PC-9 (cell line): Measurements from ENCODE around the gene SVOPL. TPM values are rescaled to one million over a fixed set of nuclear protein-coding genes. Genes with fewer than 3 reads are reported as not detected.

Experiments
- BruUV-seq: library from RNA; stranded (reverse); fragments of 400-500 nt; replicated peaks from 2 replicates; lab custom pipeline; 2021; lab: Mats Ljungman, UMichigan
- CTCF ChIA-PET: fragments of 300-600 bp; sonication (Branson Sonifier 250); formaldehyde crosslinking; loops from one replicate; lab custom pipeline; 2022; ENCODE audit warnings: antibody characterized with exemption; lab: Charles Lee
- POLR2A ChIA-PET: fragments of 300-600 bp; sonication (Branson Sonifier 250); formaldehyde crosslinking; loops from one replicate; lab custom pipeline; 2022; ENCODE audit warnings: antibody characterized with exemption; ENCODE audit not compliant: unreplicated experiment; lab: Charles Lee
- DNase-seq, 2 experiments: peaks; one replicate each; pipeline versions ENCODE4 v3.0.0 to v3.0.0-alpha.2; 2015 to 2022; ENCODE audit warnings: mixed read lengths in 1 of 2
- H2AFZ ChIP-seq: fragments of 200-600 bp; sonication (generic); 2 replicates; pipeline ENCODE4 v1.8.1; 2017; ENCODE audit warnings: antibody characterized with exemption
- H3F3A ChIP-seq: fragments of 200-600 bp; sonication (generic); 2 replicates; pipeline ENCODE4 v1.8.1; 2017; ENCODE audit warnings: antibody characterized with exemption, mild to moderate bottlenecking, low read depth; ENCODE audit not compliant: insufficient read depth
- H3K27ac ChIP-seq: fragments of 200-600 bp; sonication (generic); 2 replicates; pipeline ENCODE4 v1.6.1; 2016; ENCODE audit warnings: mixed run types
- H3K27me3 ChIP-seq: fragments of 200-600 bp; sonication (generic); 2 replicates; pipeline ENCODE4 v1.6.1; 2016; ENCODE audit warnings: low read depth, mixed run types; ENCODE audit not compliant: insufficient read depth
- H3K36me3 ChIP-seq: fragments of 200-600 bp; sonication (generic); 2 replicates; pipeline ENCODE4 v1.6.1; 2016; ENCODE audit warnings: low read depth, mixed run types
- H3K4me1 ChIP-seq: fragments of 200-600 bp; sonication (generic); replicated peaks from 2 replicates; pipeline ENCODE4 v1.6.1; 2016; ENCODE audit warnings: mixed run types; ENCODE audit not compliant: insufficient read depth
- H3K4me2 ChIP-seq: fragments of 200-600 bp; sonication (generic); 2 replicates; pipeline ENCODE4 v1.6.1; 2017; ENCODE audit warnings: mixed run types
- H3K4me3 ChIP-seq: fragments of 200-600 bp; sonication (generic); 2 replicates; pipeline ENCODE4 v1.6.1; 2016; ENCODE audit warnings: mixed run types
- H3K79me2 ChIP-seq: fragments of 200-600 bp; sonication (generic); 2 replicates; pipeline ENCODE4 v1.6.1; 2017; ENCODE audit warnings: low read depth, mixed run types
- H3K9me2 ChIP-seq: fragments of 200-600 bp; sonication (generic); 2 replicates; pipeline ENCODE4 v1.8.1; 2017; ENCODE audit warnings: mild to moderate bottlenecking; ENCODE audit not compliant: insufficient read depth
- H3K9me3 ChIP-seq: fragments of 200-600 bp; sonication (generic); 2 replicates; pipeline ENCODE4 v1.8.1; 2016; ENCODE audit warnings: low read depth; ENCODE audit not compliant: insufficient read depth
- H4K20me1 ChIP-seq: fragments of 200-600 bp; sonication (generic); 2 replicates; pipeline ENCODE4 v1.8.1; 2017; ENCODE audit not compliant: insufficient read depth
- EZH2 ChIP-seq: fragments of 200-600 bp; sonication (generic); IDR thresholded peaks from 2 replicates; pipeline ENCODE4 v1.8.0; 2017; ENCODE audit warnings: antibody characterized with exemption, low read depth
- intact Hi-C: fragments of 100-400 bp; cut with micrococcal nuclease; formaldehyde crosslinking; loops from one replicate; pipeline ENCODE4 v1.10.0; 2022; ENCODE audit not compliant: unreplicated experiment
- total RNA-seq: library from RNA; stranded (reverse); gene quantifications from 2 replicates; pipeline ENCODE4 v1.2.3, GENCODE V29; 2021
- TF ChIP-seq, protein P1 (sequence below): fragments of 200-600 bp; sonication (generic); conservative IDR thresholded peaks from 2 replicates; pipeline ENCODE4 v1.6.1; 2017; ENCODE audit warnings: mixed run types, antibody characterized with exemption, mild to moderate bottlenecking, moderate library complexity

Gene SVOPL
- total RNA-seq, 1 experiment from 2014 or later: 0.70 TPM

DNA sequence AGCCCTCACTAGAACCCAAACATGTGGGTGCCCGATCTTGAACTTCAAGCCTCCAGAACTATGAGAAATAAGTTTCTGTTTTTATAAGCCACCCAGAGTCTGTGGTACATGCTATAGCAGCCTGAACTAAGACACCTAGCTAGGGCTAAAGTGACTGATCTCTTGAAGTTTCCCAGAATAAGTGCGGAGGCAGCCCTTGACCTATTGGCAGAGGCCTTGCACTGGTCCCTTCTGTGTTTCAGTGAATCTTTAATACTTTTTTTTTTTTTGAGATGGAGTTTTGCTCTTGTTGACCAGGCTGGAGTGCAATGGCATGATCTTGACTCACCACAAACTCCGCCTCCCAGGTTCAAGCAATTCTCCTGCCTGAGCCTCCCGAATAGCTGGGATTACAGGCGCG is 85.1 kb downstream of the SVOPL start:
- DNase-seq: peak in 1 of 2 experiments; percentile 11
- no peaks in the 10 kb centered on the region for H3K27me3 ChIP-seq
- intact Hi-C loops: no loop called here
- no TSS peak for BruUV-seq
- H3K36me3 ChIP-seq: no peaks in the 10 kb centered on the region
- TF ChIP-seq, protein P1, sequence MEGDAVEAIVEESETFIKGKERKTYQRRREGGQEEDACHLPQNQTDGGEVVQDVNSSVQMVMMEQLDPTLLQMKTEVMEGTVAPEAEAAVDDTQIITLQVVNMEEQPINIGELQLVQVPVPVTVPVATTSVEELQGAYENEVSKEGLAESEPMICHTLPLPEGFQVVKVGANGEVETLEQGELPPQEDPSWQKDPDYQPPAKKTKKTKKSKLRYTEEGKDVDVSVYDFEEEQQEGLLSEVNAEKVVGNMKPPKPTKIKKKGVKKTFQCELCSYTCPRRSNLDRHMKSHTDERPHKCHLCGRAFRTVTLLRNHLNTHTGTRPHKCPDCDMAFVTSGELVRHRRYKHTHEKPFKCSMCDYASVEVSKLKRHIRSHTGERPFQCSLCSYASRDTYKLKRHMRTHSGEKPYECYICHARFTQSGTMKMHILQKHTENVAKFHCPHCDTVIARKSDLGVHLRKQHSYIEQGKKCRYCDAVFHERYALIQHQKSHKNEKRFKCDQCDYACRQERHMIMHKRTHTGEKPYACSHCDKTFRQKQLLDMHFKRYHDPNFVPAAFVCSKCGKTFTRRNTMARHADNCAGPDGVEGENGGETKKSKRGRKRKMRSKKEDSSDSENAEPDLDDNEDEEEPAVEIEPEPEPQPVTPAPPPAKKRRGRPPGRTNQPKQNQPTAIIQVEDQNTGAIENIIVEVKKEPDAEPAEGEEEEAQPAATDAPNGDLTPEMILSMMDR: no peak
- no peak for TF ChIP-seq EZH2
- H3K4me1 ChIP-seq: no peaks in the 10 kb centered on the region
- no peak overlapping the region for H2AFZ ChIP-seq
- H3F3A ChIP-seq: no peaks in the 10 kb centered on the region
- H3K27ac ChIP-seq: no peak overlapping the region
- H3K9me3 ChIP-seq: no peaks in the 10 kb centered on the region
- H3K4me2 ChIP-seq: no peak overlapping the region
- H3K9me2 ChIP-seq: no peaks in the 10 kb centered on the region
- ChIA-PET POLR2A (no interaction called here), CTCF (no interaction called here)
- H3K4me3 ChIP-seq: no peak overlapping the region
- H3K79me2 ChIP-seq: no peaks in the 10 kb centered on the region
- no peaks in the 10 kb centered on the region for H4K20me1 ChIP-seq

DNA sequence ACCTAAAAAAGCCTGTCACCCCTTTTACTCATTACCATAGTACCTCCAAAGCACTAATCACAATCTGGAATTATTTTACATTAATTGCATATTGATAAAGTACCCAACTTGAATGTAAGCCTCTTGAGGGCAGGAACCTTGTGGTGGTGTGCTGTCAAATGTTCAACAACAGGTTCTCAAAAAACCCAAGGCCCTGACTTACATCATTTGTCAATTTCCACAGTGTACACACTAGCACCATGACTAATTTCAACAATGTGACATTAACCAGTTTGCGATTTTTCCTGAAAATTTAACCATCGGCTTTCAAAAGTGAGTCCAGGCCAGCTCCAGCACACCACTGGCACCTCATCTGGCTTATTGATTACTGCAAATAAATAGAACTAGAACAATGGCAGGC is 87.5 kb downstream of the SVOPL start:
- Histone ChIP-seq H3K79me2 (no peaks in the 10 kb centered on the region), H3K4me1 (no peaks in the 10 kb centered on the region), H3K4me3 (no peak overlapping the region), H3K36me3 (no peaks in the 10 kb centered on the region), H3K9me3 (no peaks in the 10 kb centered on the region), H3F3A (no peaks in the 10 kb centered on the region), H3K27ac (no peak overlapping the region), H2AFZ (no peak overlapping the region), H3K4me2 (no peak overlapping the region), H4K20me1 (no peaks in the 10 kb centered on the region), H3K27me3 (no peaks in the 10 kb centered on the region), H3K9me2 (no peaks in the 10 kb centered on the region)
- CTCF ChIA-PET: interaction anchor here (0.6 kb wide), 1 partner anchor 257 kb away, joined by 5 read pairs; no protein-coding TSS in a partner anchor
- no peak for DNase-seq
- TF ChIP-seq EZH2: no peak
- TF ChIP-seq, protein P1: no peak
- no TSS peak for BruUV-seq
- POLR2A ChIA-PET: interaction anchor here (0.6 kb wide), 1 partner anchor 1793 kb away, joined by 3 read pairs; no protein-coding TSS in a partner anchor
- intact Hi-C loops: no loop called here

DNA sequence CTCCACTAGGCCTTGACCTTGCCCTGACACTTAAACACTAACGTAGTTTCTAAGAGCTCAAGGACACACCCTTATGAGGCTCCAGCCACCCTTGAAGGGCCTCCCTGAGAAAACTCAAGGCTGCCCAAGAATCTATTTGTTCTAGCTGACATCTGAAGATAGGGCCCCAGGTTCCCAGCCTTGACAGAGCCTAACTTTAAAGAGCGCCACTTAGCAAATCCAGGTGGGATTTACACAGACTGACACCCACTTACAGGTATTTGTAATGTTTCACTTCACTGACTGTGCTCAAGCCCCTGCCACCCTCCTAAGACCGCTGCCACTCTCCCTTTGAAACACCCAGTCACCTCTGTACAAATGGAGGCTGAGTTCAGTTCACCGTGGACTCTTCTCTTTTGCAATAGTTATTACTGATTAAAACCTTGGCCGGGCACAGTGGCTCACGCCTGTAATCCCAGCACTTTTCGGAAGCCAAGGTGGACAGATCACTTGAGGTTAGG is 90.4 kb downstream of the SVOPL start:
- ChIA-PET POLR2A (no interaction called here), CTCF (no interaction called here)
- H3K9me2 ChIP-seq: 0 out of 2 replicates have a peak, but pooled peaks cover 3% of the 10 kb centered on the region
- no peak overlapping the region for H3K4me2 ChIP-seq
- TF ChIP-seq, protein P1: no peak
- TF ChIP-seq EZH2: no peak
- H3K27ac ChIP-seq: no peak overlapping the region
- intact Hi-C loops: no loop called here
- H3K36me3 ChIP-seq: no peaks in the 10 kb centered on the region
- peak in 1 of 2 experiments; percentile 19 for DNase-seq
- no peaks in the 10 kb centered on the region for H4K20me1 ChIP-seq
- H3K27me3 ChIP-seq: no peaks in the 10 kb centered on the region
- BruUV-seq: no TSS peak
- H3F3A ChIP-seq: no peaks in the 10 kb centered on the region
- no peaks in the 10 kb centered on the region for H3K9me3 ChIP-seq
- H3K79me2 ChIP-seq: no peaks in the 10 kb centered on the region
- no peaks in the 10 kb centered on the region for H3K4me1 ChIP-seq
- no peak overlapping the region for H3K4me3 ChIP-seq
- H2AFZ ChIP-seq: no peak overlapping the region
